ENCODE measurements around the gene C11orf91.

Gene C11orf91

GRCh38 chr11:33655842-33656600 lies 44.6 kb downstream of the C11orf91 start:
- Histone ChIP-seq H3K9me3 (ENCODE audit: control insufficient read depth, low read length) (no peaks in the 10 kb centered on the region), H3K4me3 (ENCODE audit: low read length) (no peak overlapping the region), H3K36me3 (ENCODE audit: control insufficient read depth, insufficient read depth, low read length, severe bottlenecking) (no peaks in the 10 kb centered on the region), H3K9ac (ENCODE audit: low read length) (no peak overlapping the region), H3K27me3 (replicated peaks; ENCODE audit: control insufficient read depth, insufficient read depth, low read length) (no peaks in the 10 kb centered on the region), H3K4me1 (ENCODE audit: control insufficient read depth, insufficient read depth, low read length) (peaks cover 13% of the 10 kb centered on the region)
- no peak for DNase-seq (ENCODE audit: low read depth)

- DNase-seq (ENCODE audit: low read depth) = no peak
- no peaks in the 10 kb centered on the region for H3K9me3 ChIP-seq (ENCODE audit: control insufficient read depth, low read length)
- peaks cover 13% of the 10 kb centered on the region for H3K4me1 ChIP-seq (ENCODE audit: control insufficient read depth, insufficient read depth, low read length)
- H3K27me3 ChIP-seq (replicated peaks; ENCODE audit: control insufficient read depth, insufficient read depth, low read length) = no peaks in the 10 kb centered on the region
- no peak overlapping the region for H3K9ac ChIP-seq (ENCODE audit: low read length)
- no peaks in the 10 kb centered on the region for H3K36me3 ChIP-seq (ENCODE audit: control insufficient read depth, insufficient read depth, low read length, severe bottlenecking)
- no peak overlapping the region for H3K4me3 ChIP-seq (ENCODE audit: low read length)
These were observed 46.0 kb downstream of the C11orf91 start for GRCh38 chr11:33654594-33654993.

GRCh38 chr11:33652930-33653329 lies 47.7 kb downstream of the C11orf91 start:
- H3K27me3 ChIP-seq (replicated peaks; ENCODE audit: control insufficient read depth, insufficient read depth, low read length) = no peaks in the 10 kb centered on the region
- DNase-seq (ENCODE audit: low read depth) = peak; percentile 24
- H3K9me3 ChIP-seq (ENCODE audit: control insufficient read depth, low read length) = no peaks in the 10 kb centered on the region

GRCh38 chr11:33652431-33652830 lies 48.2 kb downstream of the C11orf91 start:
- H3K4me1 ChIP-seq (ENCODE audit: control insufficient read depth, insufficient read depth, low read length) = peaks cover 19% of the 10 kb centered on the region
- no peaks in the 10 kb centered on the region for H3K9me3 ChIP-seq (ENCODE audit: control insufficient read depth, low read length)
- H3K4me3 ChIP-seq (ENCODE audit: low read length) = no peak overlapping the region
- H3K36me3 ChIP-seq (ENCODE audit: control insufficient read depth, insufficient read depth, low read length, severe bottlenecking) = no peaks in the 10 kb centered on the region
- no peak overlapping the region for H3K9ac ChIP-seq (ENCODE audit: low read length)
- DNase-seq (ENCODE audit: low read depth) = no peak
- no peaks in the 10 kb centered on the region for H3K27me3 ChIP-seq (replicated peaks; ENCODE audit: control insufficient read depth, insufficient read depth, low read length)

More at GRCh38 chr11:33652930-33653329, 47.7 kb downstream of the C11orf91 start:
- Histone ChIP-seq H3K36me3 (ENCODE audit: control insufficient read depth, insufficient read depth, low read length, severe bottlenecking) (no peaks in the 10 kb centered on the region), H3K4me1 (ENCODE audit: control insufficient read depth, insufficient read depth, low read length) (peaks cover 19% of the 10 kb centered on the region), H3K9ac (ENCODE audit: low read length) (no peak overlapping the region), H3K4me3 (ENCODE audit: low read length) (no peak overlapping the region)

DNA sequence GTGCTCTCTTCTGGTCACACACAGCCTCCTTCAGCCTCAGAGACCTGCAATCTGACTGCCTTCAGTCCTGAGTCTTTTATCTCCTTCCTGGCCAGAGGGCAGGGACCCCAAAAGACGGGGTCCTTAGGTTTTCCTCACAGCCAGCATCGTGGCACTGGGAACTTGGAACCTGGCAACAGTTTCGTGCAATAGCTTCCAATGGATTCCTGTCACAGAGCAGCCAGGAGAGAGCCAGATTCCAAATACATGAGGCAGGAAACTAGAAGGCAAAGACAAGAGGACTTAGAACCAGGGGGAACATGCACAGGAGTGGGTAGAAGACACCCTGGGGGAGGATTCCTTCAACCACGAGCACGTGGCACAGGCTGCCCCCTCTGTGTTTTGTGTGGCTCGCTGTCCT lies 48.6 kb downstream of the C11orf91 start:
- no peaks in the 10 kb centered on the region for H3K36me3 ChIP-seq (ENCODE audit: control insufficient read depth, insufficient read depth, low read length, severe bottlenecking)
- H3K9me3 ChIP-seq (ENCODE audit: control insufficient read depth, low read length) = no peaks in the 10 kb centered on the region
- peaks cover 20% of the 10 kb centered on the region for H3K4me1 ChIP-seq (ENCODE audit: control insufficient read depth, insufficient read depth, low read length)
- H3K27me3 ChIP-seq (replicated peaks; ENCODE audit: control insufficient read depth, insufficient read depth, low read length) = no peaks in the 10 kb centered on the region
- DNase-seq (ENCODE audit: low read depth) = no peak
- no peak overlapping the region for H3K9ac ChIP-seq (ENCODE audit: low read length)
- H3K4me3 ChIP-seq (ENCODE audit: low read length) = no peak overlapping the region

- no peaks in the 10 kb centered on the region for H3K36me3 ChIP-seq (ENCODE audit: control insufficient read depth, insufficient read depth, low read length, severe bottlenecking)
- no peak overlapping the region for H3K4me3 ChIP-seq (ENCODE audit: low read length)
- DNase-seq (ENCODE audit: low read depth) = no peak
- no peaks in the 10 kb centered on the region for H3K27me3 ChIP-seq (replicated peaks; ENCODE audit: control insufficient read depth, insufficient read depth, low read length)
- peaks cover 24% of the 10 kb centered on the region for H3K4me1 ChIP-seq (ENCODE audit: control insufficient read depth, insufficient read depth, low read length)
- no peaks in the 10 kb centered on the region for H3K9me3 ChIP-seq (ENCODE audit: control insufficient read depth, low read length)
- no peak overlapping the region for H3K9ac ChIP-seq (ENCODE audit: low read length)
These were observed 49.1 kb downstream of the C11orf91 start for GRCh38 chr11:33651555-33651954.

DNA sequence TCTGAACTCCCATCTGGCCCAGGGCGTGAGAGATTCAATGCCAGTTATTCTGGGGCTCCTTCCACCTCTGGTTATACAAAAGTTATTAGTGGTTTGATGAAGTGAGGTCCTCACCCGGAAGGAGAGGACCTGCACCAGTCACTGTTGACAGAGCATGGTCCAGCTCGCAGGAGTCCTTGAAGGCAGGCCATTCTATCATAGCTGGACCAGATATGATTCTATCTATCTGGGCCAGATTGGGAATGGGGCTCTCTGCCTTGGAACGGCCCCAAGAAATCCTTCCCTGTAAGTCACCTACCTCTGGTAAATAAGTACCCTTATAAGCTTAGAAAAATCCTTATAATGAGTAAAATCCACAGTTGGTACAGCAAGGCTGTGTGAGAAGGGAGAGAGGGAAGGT lies 50.7 kb downstream of the C11orf91 start:
- H3K4me3 ChIP-seq (ENCODE audit: low read length) = no peak overlapping the region
- no peak overlapping the region for H3K9ac ChIP-seq (ENCODE audit: low read length)
- H3K4me1 ChIP-seq (ENCODE audit: control insufficient read depth, insufficient read depth, low read length) = peaks cover 32% of the 10 kb centered on the region
- no peaks in the 10 kb centered on the region for H3K27me3 ChIP-seq (replicated peaks; ENCODE audit: control insufficient read depth, insufficient read depth, low read length)
- no peaks in the 10 kb centered on the region for H3K9me3 ChIP-seq (ENCODE audit: control insufficient read depth, low read length)
- H3K36me3 ChIP-seq (ENCODE audit: control insufficient read depth, insufficient read depth, low read length, severe bottlenecking) = no peaks in the 10 kb centered on the region
- no peak for DNase-seq (ENCODE audit: low read depth)
